Measurements from ENCODE around the gene NAT16. TPM values are rescaled to one million over a fixed set of nuclear protein-coding genes. Genes with fewer than 3 reads are reported as not detected.

NAT16 gene
- total and polyA plus RNA-seq, 2 of the 13 experiments (the other 11 are each of a cell fraction or from before 2014, with no cell fraction given): 0.04 TPM; not detected in 1

- TF ChIP-seq RXRB (CRISPR knock-in tag; IDR thresholded peaks at IDR 0.05; ENCODE audit: borderline replicate concordance): peak; percentile 55; the same call in 1 of the 2 replicates
- no peak for TF ChIP-seq ZFX (CRISPR knock-in tag; IDR thresholded peaks at IDR 0.05; ENCODE audit: low read depth)
- TF ChIP-seq, protein P1, sequence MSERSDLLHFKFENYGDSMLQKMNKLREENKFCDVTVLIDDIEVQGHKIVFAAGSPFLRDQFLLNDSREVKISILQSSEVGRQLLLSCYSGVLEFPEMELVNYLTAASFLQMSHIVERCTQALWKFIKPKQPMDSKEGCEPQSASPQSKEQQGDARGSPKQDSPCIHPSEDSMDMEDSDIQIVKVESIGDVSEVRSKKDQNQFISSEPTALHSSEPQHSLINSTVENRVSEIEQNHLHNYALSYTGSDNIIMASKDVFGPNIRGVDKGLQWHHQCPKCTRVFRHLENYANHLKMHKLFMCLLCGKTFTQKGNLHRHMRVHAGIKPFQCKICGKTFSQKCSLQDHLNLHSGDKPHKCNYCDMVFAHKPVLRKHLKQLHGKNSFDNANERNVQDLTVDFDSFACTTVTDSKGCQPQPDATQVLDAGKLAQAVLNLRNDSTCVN (CRISPR knock-in tag; IDR thresholded peaks at IDR 0.05; ENCODE audit: borderline replicate concordance): 0 out of 2 replicates have a peak, but pooled peaks have one; percentile 34
- TF ChIP-seq ZNF773 (CRISPR knock-in tag; IDR thresholded peaks at IDR 0.05; ENCODE audit: borderline replicate concordance): no peak
- no peak for TF ChIP-seq FOXP4 (CRISPR knock-in tag; IDR thresholded peaks at IDR 0.05)
- TF ChIP-seq EZH2 (conservative IDR thresholded peaks at IDR 0.05; ENCODE audit: low read depth, low read length): no peak
- no peak for TF ChIP-seq ETS1 (CRISPR knock-in tag; IDR thresholded peaks at IDR 0.05)
- TF ChIP-seq STAG1 (CRISPR knock-in tag; IDR thresholded peaks at IDR 0.05): peak; percentile 67
- no peak for TF ChIP-seq TAF1 (CRISPR knock-in tag; IDR thresholded peaks at IDR 0.05)
- peak; percentile 1; the same call in 1 of the 2 replicates for TF ChIP-seq ZNF431 (CRISPR knock-in tag; IDR thresholded peaks at IDR 0.05; ENCODE audit: borderline replicate concordance, low read depth)
- TF ChIP-seq KDM5B (CRISPR knock-in tag; IDR thresholded peaks at IDR 0.05; ENCODE audit: borderline replicate concordance): no peak
- TF ChIP-seq CHD4 (IDR thresholded peaks at IDR 0.05; ENCODE audit: borderline replicate concordance, low read length): no peak
- 0 out of 2 replicates have a peak, but pooled peaks have one; percentile 23 for TF ChIP-seq ZNF558 (CRISPR knock-in tag; IDR thresholded peaks at IDR 0.05; ENCODE audit: borderline replicate concordance)
- no peak for TF ChIP-seq ZNF549 (CRISPR knock-in tag; IDR thresholded peaks at IDR 0.05)
- no peak for TF ChIP-seq ZNF446 (CRISPR knock-in tag; IDR thresholded peaks at IDR 0.05)
- TF ChIP-seq NR2F1 (CRISPR knock-in tag; IDR thresholded peaks at IDR 0.05): no peak
- no peak for TF ChIP-seq NFYC (CRISPR knock-in tag; IDR thresholded peaks at IDR 0.05)
- no peak for TF ChIP-seq ZFYVE20 (CRISPR knock-in tag; IDR thresholded peaks at IDR 0.05; ENCODE audit: borderline replicate concordance, low read depth)
- TF ChIP-seq DPF2 (CRISPR knock-in tag; IDR thresholded peaks at IDR 0.05; ENCODE audit: borderline replicate concordance, low read depth): no peak
- TF ChIP-seq, protein P2, sequence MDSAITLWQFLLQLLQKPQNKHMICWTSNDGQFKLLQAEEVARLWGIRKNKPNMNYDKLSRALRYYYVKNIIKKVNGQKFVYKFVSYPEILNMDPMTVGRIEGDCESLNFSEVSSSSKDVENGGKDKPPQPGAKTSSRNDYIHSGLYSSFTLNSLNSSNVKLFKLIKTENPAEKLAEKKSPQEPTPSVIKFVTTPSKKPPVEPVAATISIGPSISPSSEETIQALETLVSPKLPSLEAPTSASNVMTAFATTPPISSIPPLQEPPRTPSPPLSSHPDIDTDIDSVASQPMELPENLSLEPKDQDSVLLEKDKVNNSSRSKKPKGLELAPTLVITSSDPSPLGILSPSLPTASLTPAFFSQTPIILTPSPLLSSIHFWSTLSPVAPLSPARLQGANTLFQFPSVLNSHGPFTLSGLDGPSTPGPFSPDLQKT (CRISPR knock-in tag; IDR thresholded peaks at IDR 0.05; ENCODE audit: borderline replicate concordance): no peak
Observed at GRCh38 chr7:101138213-101138870, 41.8 kb downstream of the NAT16 start (continued).
